B cell (primary cell): Measurements from ENCODE around the gene KCNQ2.

Source experiments
- CTCF ChIP-seq: fragments of 200-600 bp; IDR thresholded peaks from one replicate; pipeline ENCODE4 v1.8.0; 2022; ENCODE audit warnings: antibody characterized with exemption, mild to moderate bottlenecking
- EZH2 ChIP-seq: IDR thresholded peaks from 2 replicates; pipeline ENCODE4 v1.6.1; 2012; ENCODE audit warnings: borderline replicate concordance, low read depth, mild to moderate bottlenecking, moderate library complexity, low read length; ENCODE audit not compliant: insufficient read depth, poor library complexity, severe bottlenecking

- TF ChIP-seq CTCF (no peak), EZH2 (no peak)
These were observed 101.8 kb downstream of the KCNQ2 start for GRCh38 chr20:63370618-63371187.
